HG02623 (cell line): ENCODE results near the gene FCHSD2.
A peak's percentile ranks its signal among the peaks of the same experiment; 100 is the strongest.

Experiments used
- ATAC-seq: cut with Tn5 transposase; IDR thresholded peaks from one replicate; pipeline ENCODE4 v1.9.1; 2021; ENCODE audit warnings: moderate library complexity; ENCODE audit not compliant: unreplicated experiment

The FCHSD2 gene

DNA sequence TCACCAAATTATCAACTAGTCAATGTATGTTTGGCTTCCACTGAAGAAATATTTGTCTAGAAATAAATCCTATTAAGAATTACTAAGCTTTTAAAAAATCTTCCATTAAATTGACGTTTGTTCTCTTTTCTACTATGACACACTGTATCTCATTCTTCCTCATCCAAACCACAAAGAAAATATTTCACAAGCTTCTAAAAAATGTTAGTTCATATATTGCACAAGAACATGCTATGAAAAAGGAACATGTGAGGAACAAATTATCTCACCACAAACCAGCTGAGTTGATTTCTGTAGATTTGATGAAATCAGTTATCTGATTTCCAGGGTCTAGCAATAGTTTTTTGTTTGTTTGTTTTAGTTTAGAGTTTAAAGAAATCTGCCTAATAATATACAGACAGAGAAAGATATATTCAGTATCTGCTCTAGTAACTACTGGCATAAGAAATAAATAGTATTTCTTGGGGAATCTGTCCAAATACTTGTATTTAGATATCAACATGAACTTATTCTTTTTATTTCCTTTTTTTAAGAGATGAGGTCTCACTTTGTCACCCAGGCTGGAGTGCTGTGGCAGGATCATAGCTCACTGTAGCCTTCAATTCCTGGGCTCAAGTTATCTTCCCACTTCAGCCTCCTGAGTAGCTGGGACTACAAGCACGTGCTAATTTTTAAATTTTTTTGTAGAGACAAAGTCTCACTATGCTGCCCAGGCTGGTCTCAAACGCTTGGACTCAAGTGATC is 166.2 kb downstream of the FCHSD2 start:
- no peak for ATAC-seq

DNA sequence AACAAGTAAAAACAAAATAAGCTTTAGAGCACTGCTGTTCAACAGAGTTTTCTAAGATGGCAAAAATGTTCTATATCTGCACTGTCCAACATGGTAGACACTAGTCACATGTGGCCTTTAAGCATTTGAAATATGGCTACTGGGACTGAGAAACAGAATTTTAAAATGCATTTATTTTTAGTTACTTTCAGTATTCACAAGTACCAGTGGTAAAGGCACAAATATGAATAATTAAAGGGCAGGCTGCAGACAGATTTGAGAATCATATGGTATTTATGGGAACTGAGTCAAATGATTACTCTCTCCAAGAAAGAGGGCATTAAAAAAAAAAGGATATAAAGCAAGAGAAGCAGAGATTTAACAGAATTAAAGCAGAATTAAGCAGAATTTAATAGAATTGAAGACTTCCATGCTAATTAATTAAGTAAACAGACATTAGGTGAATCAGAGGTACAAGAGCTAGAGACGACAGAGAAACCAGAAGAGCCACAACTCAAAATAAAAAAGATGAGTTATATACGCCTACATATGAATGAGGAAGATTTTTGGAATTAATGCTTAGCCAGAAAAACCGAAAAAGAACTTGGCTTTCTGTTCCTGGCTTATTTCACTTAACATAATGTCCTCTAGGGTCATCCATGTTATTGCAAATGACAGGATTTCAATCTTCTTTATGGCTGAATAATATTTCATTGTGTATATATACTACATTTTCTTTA is 167.5 kb downstream of the FCHSD2 start:
- ATAC-seq: no peak

DNA sequence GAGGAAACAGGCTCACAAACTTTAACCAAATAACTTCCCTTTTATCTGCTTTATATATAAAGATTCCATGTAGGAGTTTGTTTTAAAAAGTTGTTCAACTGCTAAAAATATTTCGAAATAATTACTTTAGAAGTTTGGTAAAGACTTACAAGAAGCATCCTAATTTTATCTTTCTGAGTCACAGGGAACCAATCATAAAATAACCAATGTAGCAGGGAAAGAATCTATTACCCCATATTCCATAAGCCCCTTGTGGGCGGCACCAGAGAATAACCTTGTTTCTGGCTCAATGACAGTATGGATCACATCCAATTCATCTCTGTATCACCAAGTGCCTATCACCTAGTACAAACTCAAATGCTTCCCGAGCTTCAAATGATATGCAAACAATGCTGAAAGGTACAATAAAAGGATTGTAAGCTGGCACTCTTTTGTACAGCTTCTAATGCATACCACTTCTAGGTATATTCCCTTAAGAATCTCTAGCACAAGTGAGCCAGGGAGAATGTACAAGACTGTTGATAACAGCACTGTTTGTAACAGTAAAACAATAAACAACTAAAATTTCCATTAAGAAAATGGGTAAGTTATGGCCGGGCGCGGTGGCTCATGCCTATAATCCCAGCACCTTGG is 169.5 kb downstream of the FCHSD2 start:
- ATAC-seq: no peak

DNA sequence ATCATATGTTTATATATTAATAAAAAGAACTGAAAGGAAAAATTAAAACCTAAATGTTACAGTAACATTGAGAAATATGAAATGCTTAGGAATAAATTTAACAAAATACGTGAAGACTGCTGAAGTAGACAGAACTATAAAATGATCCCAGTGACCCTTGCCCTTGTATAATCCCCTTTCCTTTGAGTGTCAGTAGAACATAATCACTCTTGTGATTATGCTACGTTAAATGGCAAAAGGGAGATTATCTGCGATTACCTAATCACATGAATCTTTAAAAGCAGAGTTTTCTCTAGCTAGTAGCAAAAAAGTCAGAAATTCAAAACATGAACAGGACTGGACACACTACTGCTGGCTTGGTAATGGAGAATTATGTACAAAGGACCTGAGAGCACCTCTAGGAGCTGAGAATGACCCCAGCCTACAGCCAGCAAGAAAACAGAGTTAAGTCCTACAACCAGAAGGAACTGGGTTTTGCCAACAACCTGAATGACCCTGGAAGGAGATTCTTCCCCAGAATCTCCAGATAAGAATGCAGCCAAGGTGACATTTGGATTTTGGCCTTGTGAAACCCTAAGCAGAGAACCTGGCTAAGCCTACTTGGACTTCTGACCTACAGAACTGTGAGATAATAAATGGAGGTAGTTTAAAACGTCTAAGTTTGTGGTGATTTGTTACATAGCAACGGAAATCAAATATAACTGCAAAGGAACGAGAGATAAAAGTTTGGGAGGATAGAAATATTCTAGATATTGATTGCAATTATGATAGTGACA is 170.7 kb downstream of the FCHSD2 start:
- no peak for ATAC-seq

DNA sequence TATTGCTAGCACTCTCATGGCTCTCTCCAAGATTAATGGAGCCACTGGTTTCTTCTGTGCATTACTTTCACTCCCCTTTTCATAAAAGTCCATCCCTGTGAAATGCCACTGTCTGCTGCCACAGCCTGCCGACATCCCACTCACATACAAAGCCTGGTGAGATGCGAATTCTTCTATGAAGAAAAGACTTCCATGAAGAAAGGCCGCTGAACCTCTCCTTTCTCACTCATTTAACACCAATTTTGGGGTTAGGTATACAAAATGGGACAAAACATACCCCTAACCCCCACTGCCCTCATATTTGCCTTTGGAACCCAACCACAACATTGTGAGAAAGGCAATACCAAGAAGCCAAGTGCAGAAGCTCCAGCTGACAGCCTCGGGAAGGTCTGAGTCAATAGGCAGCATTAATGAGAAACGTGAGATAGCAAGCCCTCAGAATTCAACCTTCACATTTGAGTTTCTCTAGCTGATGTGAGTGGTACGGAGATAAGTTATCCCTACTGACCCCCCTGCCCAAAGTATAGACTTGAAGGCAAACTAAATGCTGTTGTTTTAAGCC is 171.5 kb downstream of the FCHSD2 start:
- no peak for ATAC-seq

DNA sequence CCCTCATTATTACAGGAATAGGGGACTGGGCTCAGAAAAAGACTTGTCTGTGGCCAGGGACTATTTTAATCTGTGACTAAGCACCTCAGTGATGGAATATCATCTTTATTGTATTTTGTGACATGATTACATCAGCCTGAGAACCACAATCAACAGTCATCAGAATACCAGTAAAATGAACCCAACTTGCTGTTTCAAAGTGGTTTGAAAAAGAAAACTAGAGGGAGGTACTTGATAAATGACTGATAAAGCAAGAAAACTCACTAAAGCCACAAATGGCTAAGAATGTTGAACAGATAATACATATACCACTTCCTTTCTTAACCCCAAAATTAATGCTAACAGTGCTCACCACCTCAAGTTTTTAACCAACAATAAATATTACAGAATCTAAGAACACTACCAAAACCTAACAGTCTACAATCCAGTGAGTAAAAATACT is 172.2 kb downstream of the FCHSD2 start:
- peak; percentile 64 for ATAC-seq

DNA sequence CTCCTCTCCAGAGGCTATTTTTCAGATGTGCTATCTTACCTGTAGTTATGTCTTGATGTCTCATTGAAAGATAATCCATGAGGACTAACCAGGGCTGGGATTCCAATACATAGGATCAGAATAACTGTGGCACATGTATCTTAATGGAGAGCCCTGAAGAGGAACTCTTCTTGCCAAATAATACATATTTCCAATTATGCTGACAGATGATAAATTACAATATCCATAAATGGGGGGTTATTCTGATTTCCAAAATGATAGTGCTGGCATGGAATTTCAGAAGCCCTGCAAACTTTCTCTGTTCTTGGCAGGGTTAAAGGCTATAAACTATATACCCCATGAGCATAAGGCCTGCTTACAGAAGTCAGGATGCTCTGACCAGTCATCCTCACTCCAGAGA is 173.7 kb downstream of the FCHSD2 start:
- ATAC-seq: no peak

DNA sequence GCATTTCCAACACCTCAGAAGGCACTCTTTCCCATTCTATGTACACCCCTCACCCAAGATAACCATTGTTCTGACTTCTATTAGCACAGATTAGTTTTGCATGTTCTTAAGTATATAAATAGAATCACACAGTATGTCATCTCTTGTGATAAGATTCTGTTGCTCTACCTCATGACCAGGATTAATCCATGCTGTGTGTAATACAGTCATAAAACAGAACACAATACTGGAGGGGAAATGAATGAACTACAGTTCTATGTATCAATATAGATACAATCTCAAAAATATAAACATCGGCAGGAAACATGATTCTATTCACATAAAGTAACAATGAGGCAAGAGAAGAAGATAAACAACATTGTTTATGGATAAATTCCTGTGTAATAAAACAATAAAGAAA is 176.4 kb downstream of the FCHSD2 start:
- ATAC-seq: no peak

DNA sequence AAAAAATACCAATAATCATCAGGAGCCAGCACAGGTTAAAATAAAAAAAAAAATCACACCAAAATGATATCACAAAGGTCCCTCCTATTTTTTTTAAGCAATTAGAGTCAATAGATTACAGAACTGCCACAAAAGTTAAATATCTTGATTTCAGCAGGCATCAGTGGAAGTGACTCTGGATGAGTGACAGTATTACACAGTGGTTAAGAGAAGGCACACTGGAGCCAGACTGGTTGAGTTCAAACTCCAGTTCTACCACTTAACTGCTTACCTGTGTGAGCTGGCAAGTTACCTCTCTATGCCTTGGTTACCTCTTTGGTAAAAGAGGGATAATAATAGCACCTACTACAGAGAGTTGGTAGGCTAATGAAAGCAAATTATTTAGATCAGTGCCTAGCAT is 179.4 kb downstream of the FCHSD2 start:
- no peak for ATAC-seq

DNA sequence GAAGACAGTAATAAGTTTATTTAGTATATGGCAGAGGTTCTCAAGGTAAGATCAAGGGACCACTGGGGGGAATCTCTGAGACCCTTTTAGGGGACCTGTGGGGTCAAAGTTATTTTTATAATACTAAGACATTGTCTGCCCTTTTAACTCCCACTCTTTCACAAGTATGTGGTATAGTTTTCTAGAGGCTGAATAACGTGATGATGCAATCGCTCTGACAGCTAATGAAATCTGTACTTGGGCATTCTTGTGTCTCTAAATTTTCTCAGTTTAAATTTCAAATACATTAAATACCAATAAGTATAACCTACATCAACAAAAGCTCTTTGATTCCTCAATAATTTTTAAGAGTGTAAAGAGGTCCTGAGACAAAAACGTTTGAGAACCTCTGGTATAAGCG is 180.0 kb downstream of the FCHSD2 start:
- no peak for ATAC-seq

DNA sequence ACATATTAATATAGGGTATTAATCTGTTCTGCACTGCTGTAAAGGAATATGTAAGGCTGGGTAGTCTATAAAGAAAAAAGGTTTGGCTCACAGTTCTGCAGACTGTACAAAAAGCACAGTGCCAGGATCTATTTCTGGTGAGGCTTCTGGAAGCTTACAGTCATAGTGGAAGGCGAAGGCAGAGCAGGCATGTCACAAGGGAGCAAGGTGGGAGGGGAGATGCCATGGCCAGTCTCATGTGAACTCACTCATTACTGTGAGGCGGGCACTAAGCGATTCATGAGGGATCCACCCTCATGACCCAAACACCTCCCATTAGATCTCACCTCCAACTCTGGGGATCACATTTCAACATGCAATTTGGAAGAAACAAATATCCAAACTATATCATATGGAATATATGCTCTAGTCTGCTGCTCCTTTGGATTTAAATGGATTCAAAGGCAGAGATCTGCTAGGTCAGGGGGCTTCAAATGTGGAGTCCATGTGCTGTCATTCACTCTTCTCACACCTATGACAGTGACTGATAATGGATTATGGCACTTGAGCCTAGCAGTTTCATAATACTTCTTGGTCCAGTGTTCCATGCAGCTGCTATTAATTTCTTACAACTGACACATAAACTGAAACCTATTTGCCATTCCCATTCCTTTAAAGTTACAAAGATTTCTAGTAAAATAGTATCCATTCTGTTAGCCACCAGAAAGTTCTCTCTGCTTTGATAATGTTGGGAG is 182.0 kb downstream of the FCHSD2 start:
- ATAC-seq: no peak

DNA sequence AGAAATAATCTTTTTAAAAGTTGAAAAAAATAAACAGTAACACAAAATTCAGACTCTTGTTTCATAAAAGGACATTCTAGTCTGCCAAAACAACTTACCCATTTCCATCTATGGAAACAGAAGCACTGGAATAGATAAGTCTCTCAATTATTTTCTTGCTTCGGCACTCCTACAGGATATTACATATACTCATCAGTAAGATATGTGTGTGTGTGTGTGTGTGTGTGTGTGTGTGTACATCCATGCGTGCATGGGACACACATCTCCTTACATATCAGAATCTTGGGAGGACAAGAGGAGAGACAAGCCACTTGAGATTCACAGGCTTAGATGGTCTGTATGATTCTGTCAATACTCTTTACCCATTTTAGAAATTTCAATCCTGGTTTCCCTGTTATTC is 183.3 kb downstream of the FCHSD2 start:
- no peak for ATAC-seq

DNA sequence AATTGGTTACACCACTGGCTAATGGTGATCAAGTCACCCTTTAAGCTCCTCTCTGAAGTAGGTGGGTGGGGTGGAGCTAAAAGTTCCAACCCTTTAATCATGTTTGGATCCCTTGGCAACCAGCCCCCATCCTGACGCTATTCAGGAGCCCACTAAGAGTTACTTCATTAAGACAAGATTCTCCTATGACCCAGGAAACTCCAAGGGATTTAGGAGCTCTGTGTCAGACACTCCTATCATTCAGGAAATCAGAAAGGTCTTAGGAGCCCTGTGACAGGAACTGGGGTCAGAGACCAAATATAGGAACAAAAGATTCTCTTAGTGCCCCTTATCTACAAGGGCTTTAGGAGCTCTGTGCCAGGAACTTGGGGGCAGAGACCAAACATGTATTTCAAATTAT is 186.7 kb downstream of the FCHSD2 start:
- ATAC-seq: no peak

DNA sequence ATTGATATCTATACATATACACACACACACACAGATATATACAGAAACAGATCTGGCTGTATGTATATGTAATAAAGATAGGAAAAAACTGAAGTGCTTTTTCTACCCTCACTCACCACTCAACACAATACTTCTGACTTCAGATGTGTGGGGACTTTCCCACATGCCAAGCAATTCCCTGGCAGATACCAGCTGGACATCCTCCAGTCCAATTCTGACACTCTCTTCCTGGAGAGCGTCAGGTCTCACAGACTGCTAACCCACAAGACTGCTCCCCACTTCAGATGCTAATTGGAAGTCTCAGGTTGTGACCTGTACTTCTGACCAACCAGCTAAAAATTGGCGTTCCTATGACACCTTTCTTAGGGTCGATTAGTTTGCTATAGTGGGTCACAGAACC is 187.3 kb downstream of the FCHSD2 start:
- ATAC-seq: no peak

DNA sequence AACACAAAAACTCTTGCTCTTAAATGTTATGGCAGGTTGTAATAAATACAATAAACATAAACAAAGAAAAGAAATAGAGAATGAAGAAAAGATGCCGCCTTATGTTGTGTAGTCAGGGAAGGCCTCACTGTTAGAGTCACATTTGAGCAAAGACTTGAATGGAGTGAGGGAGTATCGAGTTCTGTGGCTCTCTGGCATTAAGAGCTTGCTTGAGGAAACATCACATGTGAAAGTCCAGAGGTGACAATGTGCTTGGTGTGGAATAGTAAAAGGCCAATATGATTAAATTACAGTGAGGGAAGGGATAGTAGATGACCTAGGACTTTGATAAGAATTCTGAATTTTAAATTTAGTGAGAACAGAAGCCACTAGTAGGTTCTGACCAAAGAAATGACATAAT is 188.5 kb downstream of the FCHSD2 start:
- no peak for ATAC-seq

DNA sequence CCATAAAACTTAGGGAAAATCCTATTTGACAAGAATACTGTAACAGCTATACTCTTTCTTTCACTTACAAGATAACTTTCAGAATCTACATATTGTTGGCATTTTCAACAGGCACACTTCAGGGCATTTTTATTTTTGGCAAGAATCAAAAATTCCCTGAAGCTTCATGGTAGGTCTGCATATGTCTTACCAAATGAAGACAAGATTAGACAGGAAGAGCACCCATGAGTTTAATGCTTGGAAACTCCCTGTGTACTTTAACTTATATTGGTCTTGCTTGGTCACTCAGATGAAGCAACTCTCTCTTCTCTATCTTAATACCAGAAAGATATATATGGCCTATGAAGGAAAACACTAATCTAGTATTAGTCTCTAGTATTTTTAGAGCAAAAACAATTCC is 190.2 kb downstream of the FCHSD2 start:
- no peak for ATAC-seq

DNA sequence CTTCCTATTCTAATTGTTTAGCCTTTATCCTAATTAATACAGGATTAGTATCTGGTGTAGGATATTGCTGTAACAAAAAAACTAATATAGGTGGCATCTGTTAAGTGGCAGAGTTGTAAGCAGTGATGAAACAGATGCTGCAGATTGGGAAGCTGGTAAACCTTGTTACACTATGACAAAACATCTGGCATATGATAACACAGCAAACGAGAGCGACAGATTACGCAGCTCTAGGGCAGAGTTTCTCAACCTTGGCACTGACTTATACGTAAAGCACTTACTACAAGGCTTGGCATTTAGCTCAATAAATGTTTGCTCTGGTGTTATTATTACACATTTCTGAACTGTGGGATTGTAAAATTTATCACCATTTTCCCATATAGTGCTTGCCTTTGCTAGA is 190.9 kb downstream of the FCHSD2 start:
- no peak for ATAC-seq

DNA sequence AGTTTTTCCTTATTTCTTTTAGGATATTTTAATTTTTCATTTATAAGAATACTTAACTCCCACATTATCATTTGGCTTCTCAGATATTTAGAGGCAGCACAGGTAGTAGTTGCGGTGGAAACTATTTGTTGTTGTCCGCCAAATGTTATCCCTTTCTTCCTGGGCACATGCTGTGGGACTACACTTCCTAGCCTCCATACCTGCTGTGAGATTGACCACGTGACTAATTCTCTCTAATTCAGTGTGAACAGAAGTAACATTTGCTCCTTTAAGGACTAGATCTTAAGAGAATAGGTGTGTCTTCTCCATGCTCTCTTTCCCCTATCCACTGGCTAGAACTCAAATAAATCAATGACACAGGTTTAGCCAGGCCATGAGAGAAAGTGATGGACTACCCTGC is 191.4 kb downstream of the FCHSD2 start:
- ATAC-seq: no peak

DNA sequence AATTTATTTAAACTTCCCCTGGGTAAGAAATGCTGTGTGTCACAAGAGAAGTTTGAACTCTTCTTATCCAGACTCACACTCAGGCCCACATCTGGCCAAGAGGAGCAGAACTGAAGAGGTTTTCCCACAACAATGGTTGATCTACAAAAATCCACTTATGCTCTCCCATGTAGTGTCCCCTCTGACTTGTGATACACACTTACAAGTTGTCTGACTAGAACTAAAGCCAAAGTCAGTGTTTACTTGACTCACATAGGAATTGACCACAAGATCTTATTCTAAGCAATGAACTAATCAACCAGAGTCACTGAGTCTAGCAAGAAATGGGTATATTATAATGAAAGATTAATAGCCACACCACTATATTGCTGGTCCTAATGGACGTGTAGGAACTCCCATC is 194.9 kb downstream of the FCHSD2 start:
- ATAC-seq: no peak

DNA sequence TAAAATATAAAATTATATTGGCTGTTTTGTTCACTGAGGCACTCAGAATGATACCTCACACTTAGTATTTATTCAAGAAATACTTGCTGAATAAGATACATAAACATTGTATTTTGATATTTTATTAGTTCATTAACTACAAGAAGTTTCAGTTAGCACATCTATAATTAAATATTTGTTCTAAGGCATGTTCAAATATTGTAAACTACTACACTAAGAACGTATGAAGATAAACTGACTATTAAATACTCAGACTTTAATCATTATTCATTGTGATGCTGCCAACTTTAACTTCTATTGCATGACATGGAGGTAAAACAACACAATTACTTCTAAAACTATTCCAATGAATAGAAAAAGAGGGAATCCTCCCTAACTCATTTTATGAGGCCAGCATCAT is 198.5 kb downstream of the FCHSD2 start:
- no peak for ATAC-seq
